ENCODE measurements around the gene CCDC186. TPM values are rescaled to one million over a fixed set of nuclear protein-coding genes. Genes with fewer than 3 reads are reported as not detected.

The CCDC186 gene
- total RNA-seq, 1 donor: 22.0 TPM

DNA sequence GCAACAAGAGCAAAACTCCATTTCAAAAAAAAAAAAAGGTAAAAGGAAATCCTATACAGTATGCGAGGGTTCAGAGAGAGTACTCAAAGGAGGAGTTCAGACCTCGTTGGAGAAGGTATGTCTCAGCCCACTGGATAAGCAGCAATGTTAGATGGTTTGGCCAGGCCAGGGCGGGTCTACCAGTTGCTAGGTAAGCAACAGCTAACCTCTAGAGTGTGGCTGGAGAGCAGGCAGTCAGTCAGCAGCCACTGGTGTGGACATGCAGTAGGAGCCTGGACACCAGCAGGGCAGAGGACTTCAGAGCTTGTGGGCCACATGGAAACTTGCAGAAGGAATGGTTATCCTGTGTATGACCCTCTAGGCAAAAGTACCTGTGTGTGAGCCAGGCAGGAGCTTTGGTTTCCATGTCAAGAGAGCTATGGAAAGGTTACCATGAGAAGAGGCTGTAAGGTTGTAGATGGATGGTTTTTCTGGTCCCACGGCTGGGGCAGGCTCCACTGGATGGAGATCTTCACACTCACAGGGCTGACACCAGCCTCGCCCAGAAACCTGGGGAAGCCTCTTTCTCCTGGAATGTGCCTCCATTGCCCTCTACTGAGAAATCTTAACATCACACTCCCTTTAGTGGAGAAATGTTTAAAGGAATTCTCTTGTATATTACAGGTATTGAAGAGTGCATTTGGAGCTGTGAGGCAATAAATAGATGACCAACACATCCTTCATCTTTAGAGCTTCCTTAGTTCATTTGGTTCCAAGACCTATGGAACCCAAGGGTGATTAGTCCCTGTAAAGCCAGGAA, 63.6 kb downstream of the CCDC186 start:
- no peak overlapping the region for H3K4me3 ChIP-seq (ENCODE audit: low read depth, low read length)
- TF ChIP-seq, protein P1, sequence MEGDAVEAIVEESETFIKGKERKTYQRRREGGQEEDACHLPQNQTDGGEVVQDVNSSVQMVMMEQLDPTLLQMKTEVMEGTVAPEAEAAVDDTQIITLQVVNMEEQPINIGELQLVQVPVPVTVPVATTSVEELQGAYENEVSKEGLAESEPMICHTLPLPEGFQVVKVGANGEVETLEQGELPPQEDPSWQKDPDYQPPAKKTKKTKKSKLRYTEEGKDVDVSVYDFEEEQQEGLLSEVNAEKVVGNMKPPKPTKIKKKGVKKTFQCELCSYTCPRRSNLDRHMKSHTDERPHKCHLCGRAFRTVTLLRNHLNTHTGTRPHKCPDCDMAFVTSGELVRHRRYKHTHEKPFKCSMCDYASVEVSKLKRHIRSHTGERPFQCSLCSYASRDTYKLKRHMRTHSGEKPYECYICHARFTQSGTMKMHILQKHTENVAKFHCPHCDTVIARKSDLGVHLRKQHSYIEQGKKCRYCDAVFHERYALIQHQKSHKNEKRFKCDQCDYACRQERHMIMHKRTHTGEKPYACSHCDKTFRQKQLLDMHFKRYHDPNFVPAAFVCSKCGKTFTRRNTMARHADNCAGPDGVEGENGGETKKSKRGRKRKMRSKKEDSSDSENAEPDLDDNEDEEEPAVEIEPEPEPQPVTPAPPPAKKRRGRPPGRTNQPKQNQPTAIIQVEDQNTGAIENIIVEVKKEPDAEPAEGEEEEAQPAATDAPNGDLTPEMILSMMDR (IDR thresholded peaks at IDR 0.05; ENCODE audit: insufficient read depth, low read depth, low read length): peak; percentile 37
- no peak for DNase-seq (ENCODE audit: low read depth)

DNA sequence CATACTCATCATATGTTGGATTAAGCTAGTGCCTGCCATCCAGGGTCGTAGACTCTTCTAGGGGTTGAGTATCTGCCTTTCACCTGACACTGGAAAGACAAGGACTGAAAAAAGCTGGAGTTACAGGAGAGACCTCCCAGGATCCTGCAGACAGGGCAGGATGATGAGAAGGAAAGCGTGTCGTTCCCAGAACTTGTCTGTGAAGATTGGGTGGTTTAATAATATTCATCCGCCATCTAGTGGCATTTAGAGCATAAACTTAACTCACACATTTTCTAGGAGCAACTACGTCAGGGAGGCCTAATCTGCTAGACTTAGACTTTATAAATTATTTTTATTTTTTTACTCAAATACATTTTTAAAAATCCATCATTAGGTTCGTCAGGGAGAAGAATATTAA, 70.7 kb downstream of the CCDC186 start:
- peak; percentile 72 for DNase-seq (ENCODE audit: low read depth)
- no peak overlapping the region for H3K4me3 ChIP-seq (ENCODE audit: low read depth, low read length)
- TF ChIP-seq, protein P1 (IDR thresholded peaks at IDR 0.05; ENCODE audit: insufficient read depth, low read depth, low read length): peak; percentile 52

DNA sequence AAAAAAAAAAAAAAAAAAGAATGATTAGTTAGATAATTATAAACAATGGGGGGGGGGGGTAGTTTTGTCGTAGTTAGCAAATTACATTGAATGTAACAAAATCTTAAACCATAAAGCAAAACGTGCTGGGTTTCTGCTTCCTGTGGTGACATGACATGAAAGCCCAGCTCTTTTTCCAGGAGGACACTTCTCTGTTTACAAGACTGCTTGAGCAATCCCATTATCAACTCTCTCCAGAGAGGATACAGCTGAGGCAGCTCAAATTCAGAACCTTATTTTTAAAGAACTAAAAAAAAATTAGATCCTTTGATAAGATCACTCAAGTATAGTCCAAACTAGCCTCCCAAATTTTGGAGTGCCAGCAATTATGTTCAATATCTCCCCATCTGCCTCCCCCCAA, 71.7 kb downstream of the CCDC186 start:
- TF ChIP-seq, protein P1 (IDR thresholded peaks at IDR 0.05; ENCODE audit: insufficient read depth, low read depth, low read length): no peak
- DNase-seq (ENCODE audit: low read depth): peak; percentile 44
- no peak overlapping the region for H3K4me3 ChIP-seq (ENCODE audit: low read depth, low read length)

DNA sequence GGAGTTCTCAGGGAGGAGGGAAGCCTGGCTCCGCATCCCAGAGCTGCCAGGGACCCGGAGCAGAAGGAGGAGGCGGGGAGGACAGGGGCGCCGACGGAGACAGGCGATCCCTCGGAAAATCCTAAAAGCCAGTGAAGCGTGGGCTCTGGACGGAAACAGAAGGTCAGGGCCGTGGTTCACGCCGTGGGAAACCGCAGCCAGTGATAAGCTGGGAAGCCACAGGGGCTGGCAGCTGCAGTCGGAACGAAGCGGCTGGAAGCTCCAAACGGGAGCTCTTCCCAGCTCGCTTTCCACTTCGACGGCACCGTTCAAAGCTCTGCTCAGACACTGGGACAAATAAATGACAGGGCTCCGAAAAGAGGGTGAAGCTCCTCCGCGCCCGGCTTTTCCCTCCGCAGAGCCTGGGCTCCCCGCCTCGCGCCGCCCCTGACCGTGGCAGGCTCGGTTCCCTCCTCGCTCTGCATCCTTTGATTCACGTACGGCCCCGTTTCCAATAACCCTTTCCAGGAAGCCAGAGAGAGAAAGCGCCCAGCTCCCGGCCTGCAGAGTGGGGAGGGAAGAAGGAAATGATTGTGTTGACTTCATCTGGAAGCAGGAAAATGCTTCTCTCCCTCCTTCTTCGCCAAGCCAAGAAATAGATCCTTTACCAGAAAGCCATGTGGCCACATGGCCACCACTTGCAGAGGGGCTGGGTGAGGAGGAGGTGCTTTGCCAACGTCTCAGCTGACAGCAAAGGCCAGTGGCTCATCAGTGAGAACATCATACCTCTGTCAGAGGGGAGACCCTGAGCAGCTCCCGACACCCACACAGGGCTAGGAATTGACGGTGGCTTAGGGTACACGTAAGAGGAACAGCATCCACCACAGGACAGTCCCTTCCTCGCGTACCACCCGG, 72.9 kb downstream of the CCDC186 start:
- peak; percentile 66 for DNase-seq (ENCODE audit: low read depth)
- H3K4me3 ChIP-seq (ENCODE audit: low read depth, low read length): peak overlapping the region; percentile 49
- TF ChIP-seq, protein P1 (IDR thresholded peaks at IDR 0.05; ENCODE audit: insufficient read depth, low read depth, low read length): no peak

DNA sequence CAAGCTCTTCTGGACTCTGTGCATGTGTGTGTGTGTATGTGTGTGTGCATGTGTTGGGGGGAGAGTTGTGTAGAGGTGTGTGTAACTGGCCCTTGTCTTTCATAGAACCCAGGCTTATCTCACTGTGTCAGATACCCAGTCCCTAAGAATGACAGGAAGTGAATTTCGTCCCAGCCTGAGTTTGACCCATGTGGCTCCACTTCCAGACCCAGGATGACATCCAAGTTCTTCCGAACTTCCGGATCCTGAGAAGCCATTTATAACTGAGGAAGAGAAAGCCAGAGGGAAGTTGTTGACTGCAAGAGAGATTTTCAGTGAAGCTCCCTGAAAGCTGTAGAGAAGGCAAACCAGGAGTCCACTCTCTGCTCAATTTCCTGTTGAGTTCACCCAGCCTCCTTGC, 77.1 kb downstream of the CCDC186 start:
- TF ChIP-seq, protein P1 (IDR thresholded peaks at IDR 0.05; ENCODE audit: insufficient read depth, low read depth, low read length): no peak
- DNase-seq (ENCODE audit: low read depth): no peak
- no peak overlapping the region for H3K4me3 ChIP-seq (ENCODE audit: low read depth, low read length)

DNA sequence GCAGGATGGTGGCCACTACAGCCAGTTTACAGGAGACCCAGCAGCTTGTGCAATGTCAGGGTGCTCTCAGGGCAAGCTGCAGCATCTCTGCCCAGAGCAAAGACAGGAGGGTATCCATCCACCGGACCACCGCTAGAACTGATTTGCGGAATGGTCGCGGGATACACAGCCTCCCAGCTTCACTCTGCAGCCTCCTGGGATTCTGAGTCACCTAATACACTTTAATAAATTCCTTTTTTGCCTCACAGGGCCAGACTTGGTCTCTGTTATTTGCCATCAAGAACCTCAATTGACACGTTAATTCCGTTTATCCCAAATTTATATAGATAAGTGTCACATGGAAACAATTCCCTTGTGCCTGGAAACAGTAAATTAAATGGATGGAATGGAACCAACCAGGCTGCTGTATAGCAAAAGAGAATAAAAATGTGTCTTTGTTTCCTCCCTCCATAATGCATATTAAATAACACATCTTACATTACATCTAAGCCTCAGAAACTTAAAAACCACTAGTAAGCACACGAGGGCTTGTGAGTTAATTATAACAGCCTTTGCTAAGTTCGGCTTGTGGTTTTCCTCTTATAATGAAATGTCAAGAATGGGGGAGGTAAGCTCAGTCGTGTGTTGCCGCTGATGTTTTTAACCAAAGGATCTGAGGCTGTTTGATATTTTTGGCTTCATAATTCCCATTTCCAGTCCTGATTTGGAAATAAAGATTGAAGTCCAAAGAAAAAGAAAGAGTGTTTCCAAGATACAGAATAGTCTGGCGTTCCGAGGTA, 78.3 kb downstream of the CCDC186 start:
- no peak for DNase-seq (ENCODE audit: low read depth)
- no peak overlapping the region for H3K4me3 ChIP-seq (ENCODE audit: low read depth, low read length)
- TF ChIP-seq, protein P1 (IDR thresholded peaks at IDR 0.05; ENCODE audit: insufficient read depth, low read depth, low read length): no peak
